HepG2 (cell line): ENCODE measurements around the gene SLC5A5. TPM values are rescaled to one million over a fixed set of nuclear protein-coding genes. Genes with fewer than 3 reads are reported as not detected.

Experiments used
- ATAC-seq: fragments of 200-7000 bp; cut with Tn5 transposase; 3 replicates; pipeline ENCODE4 v1.9.1; 2020; ENCODE audit warnings: mild to moderate bottlenecking, moderate library complexity
- BruUV-seq: library from RNA; stranded (reverse); fragments of 400-500 nt; replicated peaks from 2 replicates; lab custom pipeline; 2021; lab: Mats Ljungman, UMichigan
- CTCF ChIA-PET: fragments of 300-600 bp; formaldehyde crosslinking; extraction: SDS; loops from one replicate; lab custom pipeline; 2021; ENCODE audit warnings: low total read pairs, inconsistent platforms, low intra/inter-chr PET ratio; lab: Yijun Ruan, JAX
- POLR2A ChIA-PET: fragments of 350-600 bp; sonication (Branson Sonifier 250); formaldehyde crosslinking; loops from one replicate; lab custom pipeline; 2020; ENCODE audit warnings: antibody characterized with exemption, inconsistent platforms; lab: Yijun Ruan, JAX
- DNase-seq: peaks from one replicate; pipeline ENCODE4 v3.0.0-alpha.2; 2015; ENCODE audit warnings: low spot score
- FAIRE-seq: peaks from 3 replicates; lab custom pipeline; 2011; peaks lifted over from hg19 to GRCh38; lab: Jason Lieb, UNC
- H2AFZ ChIP-seq: one replicate; pipeline ENCODE4 v1.6.1; 2011; ENCODE audit warnings: low read length, inconsistent platforms
- H3K27ac ChIP-seq: fragments of 300-600 bp; 3 replicates; pipeline ENCODE4 v1.8.0; 2011; ENCODE audit warnings: mixed run types, mild to moderate bottlenecking, mixed read lengths, low read length, inconsistent platforms; ENCODE audit not compliant: insufficient read depth; ENCODE audit errors: extremely low read length
- H3K27me3 ChIP-seq, 2 experiments: fragments of 200-600 bp in 1 of 2; 2 replicates in 1 of 2; 3 replicates in 1 of 2; pipeline versions ENCODE4 v1.6.0 to v1.8.0; 2011; ENCODE audit warnings: low read length in 2 of 2, mild to moderate bottlenecking in 2 of 2, moderate library complexity in 2 of 2, inconsistent platforms in 1 of 2; ENCODE audit not compliant: insufficient read depth in 2 of 2, control insufficient read depth in 1 of 2
- H3K36me3 ChIP-seq, 2 experiments: fragments of 200-600 bp in 1 of 2; replicated peaks in 1 of 2; 2 replicates in 1 of 2; 3 replicates in 1 of 2; pipeline versions ENCODE4 v1.5.1 to v1.8.0; 2011; ENCODE audit warnings: low read length in 2 of 2, inconsistent platforms in 1 of 2; ENCODE audit not compliant: insufficient read depth in 2 of 2, control insufficient read depth in 1 of 2
- H3K4me1 ChIP-seq: 2 replicates; pipeline ENCODE4 v1.5.1; 2012; ENCODE audit warnings: low read length, inconsistent platforms; ENCODE audit not compliant: insufficient read depth
- H3K4me2 ChIP-seq: 2 replicates; pipeline ENCODE4 v1.6.0; 2011; ENCODE audit warnings: low read depth, low read length, inconsistent platforms
- H3K4me3 ChIP-seq, 3 experiments: fragments of 200-600 bp in 1 of 3; sonication (generic), shearing (Covaris generic) in 1 of 3; replicated peaks in 1 of 3; 2 replicates each; pipeline ENCODE4 v1.5.1; 2011 to 2016; ENCODE audit warnings: low read length in 3 of 3, inconsistent platforms in 2 of 3, low read depth in 2 of 3, mild to moderate bottlenecking in 2 of 3, control low read depth in 1 of 3, mixed read lengths in 1 of 3; ENCODE audit not compliant: insufficient read depth in 1 of 3
- H3K79me2 ChIP-seq: one replicate; pipeline ENCODE4 v1.6.1; 2011; ENCODE audit warnings: low read length, inconsistent platforms; ENCODE audit not compliant: insufficient read depth
- H3K9ac ChIP-seq: 2 replicates; pipeline ENCODE4 v1.6.0; 2011; ENCODE audit warnings: mild to moderate bottlenecking, low read depth, low read length, inconsistent platforms; ENCODE audit not compliant: insufficient read depth
- H3K9me3 ChIP-seq: 2 replicates; pipeline ENCODE4 v1.5.1; 2012; ENCODE audit warnings: mild to moderate bottlenecking, low read length
- H4K20me1 ChIP-seq: 2 replicates; pipeline ENCODE4 v1.6.0; 2011; ENCODE audit warnings: inconsistent platforms, mild to moderate bottlenecking, low read length, moderate library complexity; ENCODE audit not compliant: insufficient read depth
- AGO2 ChIP-seq: fragments of 200-400 bp; formaldehyde crosslinking; optimal IDR thresholded peaks from 2 replicates; pipeline ENCODE3; 2017; ENCODE audit warnings: mild to moderate bottlenecking, low read depth, low read length, moderate library complexity
- ISX ChIP-seq: sonication (generic); formaldehyde crosslinking; conservative IDR thresholded peaks from 2 replicates; pipeline ENCODE4 v1.5.0; 2020; ENCODE audit warnings: missing genetic modification reagents
- KDM5A ChIP-seq: fragments of 200-600 bp; sonication (generic); IDR thresholded peaks from 2 replicates; pipeline ENCODE4 v1.7.0; 2018; ENCODE audit warnings: antibody characterized with exemption, mild to moderate bottlenecking, low read length, borderline replicate concordance
- MAF1 ChIP-seq: sonication (generic); formaldehyde crosslinking; IDR thresholded peaks from 2 replicates; pipeline ENCODE4 v1.5.0; 2020; ENCODE audit warnings: missing genetic modification reagents, borderline replicate concordance
- POGZ ChIP-seq: sonication (generic); formaldehyde crosslinking; IDR thresholded peaks from 2 replicates; pipeline ENCODE4 v1.4.0; 2020; ENCODE audit warnings: mild to moderate bottlenecking, missing genetic modification reagents
- POLR2A ChIP-seq, 2 experiments: IDR thresholded peaks; 2 replicates each; pipeline ENCODE4 v1.6.1; 2011; ENCODE audit warnings: low read depth in 2 of 2, low read length in 2 of 2, mild to moderate bottlenecking in 1 of 2, moderate library complexity in 1 of 2; ENCODE audit not compliant: insufficient read depth in 1 of 2
- TP53 ChIP-seq: sonication (generic); formaldehyde crosslinking; conservative IDR thresholded peaks from 2 replicates; pipeline ENCODE4 v1.4.0; 2020; ENCODE audit warnings: missing genetic modification reagents
- WGBS: methylation state at CpG from one replicate; pipeline ENCODE4 v1.1.6; 2017; ENCODE audit warnings: low lambda C conversion rate; 5-methylcytosine and 5-hydroxymethylcytosine counted together
- in situ Hi-C: cut with HindIII; loops from 2 replicates; pipeline ENCODE4 v1.10.0; 2017; ENCODE audit warnings: low pct_unique_long_range_greater_than_20kb; ENCODE audit not compliant: extremely low pct_ligation_motif_present
- intact Hi-C: fragments of 100-400 bp; cut with micrococcal nuclease; formaldehyde crosslinking; loops from one replicate; pipeline ENCODE4 v1.10.0; 2022; ENCODE audit not compliant: unreplicated experiment
- polyA plus RNA-seq, 8 experiments: library from polyadenylated mRNA; depleted of rRNA in 3 of 8; stranded (reverse) in 7 of 8; unstranded in 1 of 8; fragments of >200 nt; fragmentation: Illumina TruSeq in 4 of 8; extraction: Trizol in 4 of 8; gene quantifications; 2 replicates each; pipeline versions ENCODE4 v1.2.1 to v1.2.3, GENCODE V29; 2011 to 2016; ENCODE audit warnings: low read depth in 4 of 8, missing spikeins in 1 of 8, mixed read lengths in 1 of 8; ENCODE audit not compliant: insufficient read depth in 1 of 8
- total RNA-seq, 5 experiments: library from RNA; depleted of rRNA; stranded (reverse); fragments of >200 nt; fragmentation: Illumina TruSeq; extraction: Trizol; gene quantifications; 2 replicates each; pipeline ENCODE4 v1.2.3, GENCODE V29; 2016; ENCODE audit warnings: low read depth in 1 of 5
- TF ChIP-seq, protein P1 (sequence below): sonication (generic); formaldehyde crosslinking; conservative IDR thresholded peaks from 2 replicates; pipeline ENCODE4 v1.5.0; 2020; ENCODE audit warnings: missing genetic modification reagents

Gene SLC5A5
- total and polyA plus RNA-seq, 2 of the 13 experiments (the other 11 are each of a cell fraction or from before 2014, with no cell fraction given) = not detected

DNA sequence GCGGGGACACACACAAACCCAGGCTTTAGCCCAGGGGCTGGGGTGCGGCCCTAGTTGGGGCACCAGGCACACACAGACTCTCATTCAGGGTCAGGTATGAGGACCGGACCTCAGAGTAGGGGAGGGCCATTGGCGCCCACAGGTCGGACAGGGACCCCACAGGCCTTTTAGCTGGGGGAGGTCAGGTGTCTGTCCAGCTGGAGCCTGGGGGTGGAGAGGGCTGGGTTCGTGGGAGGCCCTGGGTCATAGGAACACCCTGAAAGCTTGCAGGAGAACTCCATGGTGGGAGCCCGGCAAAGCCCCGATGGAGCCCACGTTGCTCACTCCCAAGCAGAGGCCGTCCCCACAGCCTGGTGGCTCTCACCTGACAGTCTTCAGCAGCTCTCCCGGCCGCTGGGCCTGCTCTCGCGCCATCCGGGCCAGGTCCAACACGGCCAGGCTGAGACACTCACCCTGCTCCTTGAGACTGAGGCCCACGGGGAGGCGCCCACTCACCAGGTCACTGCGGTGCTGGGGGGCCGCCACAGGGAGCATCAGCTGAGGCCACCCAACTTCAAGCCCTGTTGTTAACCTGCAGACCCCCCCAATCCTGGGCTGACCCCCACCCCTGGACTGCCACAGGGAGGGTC, 29.0 kb upstream of the SLC5A5 start:
- Histone ChIP-seq H4K20me1 (no peaks in the 10 kb centered on the region), H3K36me3 (peaks cover 4 to 5% of the 10 kb centered on the region in 2 experiments; a peak in 2 of 5 replicates), H3K4me1 (peaks cover 12% of the 10 kb centered on the region), H3K4me3 (no peak overlapping the region), H3K9me3 (no peaks in the 10 kb centered on the region), H3K27ac (no peak overlapping the region), H3K79me2 (no peaks in the 10 kb centered on the region), H3K27me3 (no peaks in the 10 kb centered on the region; a peak in 1 of 5 replicates), H3K4me2 (no peak overlapping the region), H2AFZ (no peak overlapping the region), H3K9ac (no peak overlapping the region)
- TF ChIP-seq, protein P1, sequence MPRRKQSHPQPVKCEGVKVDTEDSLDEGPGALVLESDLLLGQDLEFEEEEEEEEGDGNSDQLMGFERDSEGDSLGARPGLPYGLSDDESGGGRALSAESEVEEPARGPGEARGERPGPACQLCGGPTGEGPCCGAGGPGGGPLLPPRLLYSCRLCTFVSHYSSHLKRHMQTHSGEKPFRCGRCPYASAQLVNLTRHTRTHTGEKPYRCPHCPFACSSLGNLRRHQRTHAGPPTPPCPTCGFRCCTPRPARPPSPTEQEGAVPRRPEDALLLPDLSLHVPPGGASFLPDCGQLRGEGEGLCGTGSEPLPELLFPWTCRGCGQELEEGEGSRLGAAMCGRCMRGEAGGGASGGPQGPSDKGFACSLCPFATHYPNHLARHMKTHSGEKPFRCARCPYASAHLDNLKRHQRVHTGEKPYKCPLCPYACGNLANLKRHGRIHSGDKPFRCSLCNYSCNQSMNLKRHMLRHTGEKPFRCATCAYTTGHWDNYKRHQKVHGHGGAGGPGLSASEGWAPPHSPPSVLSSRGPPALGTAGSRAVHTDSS (CRISPR knock-in tag) = no peak
- no peak for TF ChIP-seq TP53
- TF ChIP-seq AGO2 = peak; percentile 3
- no peak for TF ChIP-seq POGZ (CRISPR knock-in tag)
- TF ChIP-seq POLR2A (IDR thresholded peaks at IDR 0.05; ENCODE audit: insufficient read depth in 1 of 2, low read depth in 2 of 2, low read length in 2 of 2) = no peak
- no peak for TF ChIP-seq KDM5A
- no peak for TF ChIP-seq MAF1 (CRISPR knock-in tag)
- TF ChIP-seq ISX = no peak
- DNase-seq (no peak), FAIRE-seq (no peak), ATAC-seq (no peak)
- intact Hi-C loops = no loop called here
- no TSS peak for BruUV-seq
- in situ Hi-C loops = no loop called here
- WGBS = 70% methylated on average over 2 of the region's 20 CpGs
- POLR2A ChIA-PET = interaction anchor here (1.9 kb wide), 1 partner anchor 17 kb away, joined by 4 read pairs; no protein-coding TSS in a partner anchor
- CTCF ChIA-PET = no interaction called here
